ENCODE results near the gene SORCS3.

- no peak for TF ChIP-seq POLR2AphosphoS5 (IDR thresholded peaks at IDR 0.05; ENCODE audit: low read depth)
- TF ChIP-seq, protein P1, sequence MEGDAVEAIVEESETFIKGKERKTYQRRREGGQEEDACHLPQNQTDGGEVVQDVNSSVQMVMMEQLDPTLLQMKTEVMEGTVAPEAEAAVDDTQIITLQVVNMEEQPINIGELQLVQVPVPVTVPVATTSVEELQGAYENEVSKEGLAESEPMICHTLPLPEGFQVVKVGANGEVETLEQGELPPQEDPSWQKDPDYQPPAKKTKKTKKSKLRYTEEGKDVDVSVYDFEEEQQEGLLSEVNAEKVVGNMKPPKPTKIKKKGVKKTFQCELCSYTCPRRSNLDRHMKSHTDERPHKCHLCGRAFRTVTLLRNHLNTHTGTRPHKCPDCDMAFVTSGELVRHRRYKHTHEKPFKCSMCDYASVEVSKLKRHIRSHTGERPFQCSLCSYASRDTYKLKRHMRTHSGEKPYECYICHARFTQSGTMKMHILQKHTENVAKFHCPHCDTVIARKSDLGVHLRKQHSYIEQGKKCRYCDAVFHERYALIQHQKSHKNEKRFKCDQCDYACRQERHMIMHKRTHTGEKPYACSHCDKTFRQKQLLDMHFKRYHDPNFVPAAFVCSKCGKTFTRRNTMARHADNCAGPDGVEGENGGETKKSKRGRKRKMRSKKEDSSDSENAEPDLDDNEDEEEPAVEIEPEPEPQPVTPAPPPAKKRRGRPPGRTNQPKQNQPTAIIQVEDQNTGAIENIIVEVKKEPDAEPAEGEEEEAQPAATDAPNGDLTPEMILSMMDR (IDR thresholded peaks at IDR 0.05; ENCODE audit: insufficient read depth, low read length), result no peak
- TF ChIP-seq, protein P2, sequence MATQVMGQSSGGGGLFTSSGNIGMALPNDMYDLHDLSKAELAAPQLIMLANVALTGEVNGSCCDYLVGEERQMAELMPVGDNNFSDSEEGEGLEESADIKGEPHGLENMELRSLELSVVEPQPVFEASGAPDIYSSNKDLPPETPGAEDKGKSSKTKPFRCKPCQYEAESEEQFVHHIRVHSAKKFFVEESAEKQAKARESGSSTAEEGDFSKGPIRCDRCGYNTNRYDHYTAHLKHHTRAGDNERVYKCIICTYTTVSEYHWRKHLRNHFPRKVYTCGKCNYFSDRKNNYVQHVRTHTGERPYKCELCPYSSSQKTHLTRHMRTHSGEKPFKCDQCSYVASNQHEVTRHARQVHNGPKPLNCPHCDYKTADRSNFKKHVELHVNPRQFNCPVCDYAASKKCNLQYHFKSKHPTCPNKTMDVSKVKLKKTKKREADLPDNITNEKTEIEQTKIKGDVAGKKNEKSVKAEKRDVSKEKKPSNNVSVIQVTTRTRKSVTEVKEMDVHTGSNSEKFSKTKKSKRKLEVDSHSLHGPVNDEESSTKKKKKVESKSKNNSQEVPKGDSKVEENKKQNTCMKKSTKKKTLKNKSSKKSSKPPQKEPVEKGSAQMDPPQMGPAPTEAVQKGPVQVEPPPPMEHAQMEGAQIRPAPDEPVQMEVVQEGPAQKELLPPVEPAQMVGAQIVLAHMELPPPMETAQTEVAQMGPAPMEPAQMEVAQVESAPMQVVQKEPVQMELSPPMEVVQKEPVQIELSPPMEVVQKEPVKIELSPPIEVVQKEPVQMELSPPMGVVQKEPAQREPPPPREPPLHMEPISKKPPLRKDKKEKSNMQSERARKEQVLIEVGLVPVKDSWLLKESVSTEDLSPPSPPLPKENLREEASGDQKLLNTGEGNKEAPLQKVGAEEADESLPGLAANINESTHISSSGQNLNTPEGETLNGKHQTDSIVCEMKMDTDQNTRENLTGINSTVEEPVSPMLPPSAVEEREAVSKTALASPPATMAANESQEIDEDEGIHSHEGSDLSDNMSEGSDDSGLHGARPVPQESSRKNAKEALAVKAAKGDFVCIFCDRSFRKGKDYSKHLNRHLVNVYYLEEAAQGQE (IDR thresholded peaks at IDR 0.05; ENCODE audit: insufficient replicate concordance, low read depth), result no peak
- TF ChIP-seq GABPA (IDR thresholded peaks at IDR 0.05; ENCODE audit: low read depth), result no peak
- TF ChIP-seq SPI1 (IDR thresholded peaks at IDR 0.05; ENCODE audit: borderline replicate concordance, low read depth), result no peak
Measured at GRCh38 chr10:104706886-104707285, 65.8 kb downstream of the SORCS3 start.

Data from HL-60 (cell line).